Measurements from ENCODE around the gene FRMD3. TPM values are rescaled to one million over a fixed set of nuclear protein-coding genes. Genes with fewer than 3 reads are reported as not detected.

FRMD3 gene
- total RNA-seq, 3 donors from 2014 or later, result 0.40 to 0.68 (median 0.43) TPM

DNA sequence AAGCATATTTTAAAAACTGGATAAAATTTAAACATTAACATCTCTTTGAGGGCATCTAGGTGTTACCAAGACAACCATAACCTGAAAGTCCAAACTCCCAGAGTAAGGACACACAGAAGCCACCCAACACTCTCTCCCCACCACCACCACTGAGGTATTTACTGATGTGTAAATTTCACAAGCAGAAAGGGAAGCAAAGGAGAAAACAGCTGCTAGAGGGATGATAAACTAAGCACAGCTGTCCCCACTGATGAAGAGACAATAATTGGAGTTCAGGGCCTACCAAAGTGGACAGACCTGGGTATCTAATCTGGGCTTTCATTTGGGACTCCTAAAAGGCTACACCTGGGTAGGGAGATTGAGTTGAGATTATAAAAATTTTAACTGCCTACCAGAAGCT is 63.6 kb downstream of the FRMD3 start:
- peaks cover 3% of the 10 kb centered on the region for H3K9me3 Mint-ChIP-seq
- no peaks in the 10 kb centered on the region for H3K36me3 Mint-ChIP-seq (ENCODE audit: insufficient read depth)
- no peak overlapping the region for H3K4me3 Mint-ChIP-seq
- peaks cover 22% of the 10 kb centered on the region for H3K4me1 Mint-ChIP-seq (ENCODE audit: low read depth)
- H3K27me3 Mint-ChIP-seq (ENCODE audit: low read depth), result peaks cover 2% of the 10 kb centered on the region
- DNase-seq, result no peak
- ATAC-seq, result no peak

DNA sequence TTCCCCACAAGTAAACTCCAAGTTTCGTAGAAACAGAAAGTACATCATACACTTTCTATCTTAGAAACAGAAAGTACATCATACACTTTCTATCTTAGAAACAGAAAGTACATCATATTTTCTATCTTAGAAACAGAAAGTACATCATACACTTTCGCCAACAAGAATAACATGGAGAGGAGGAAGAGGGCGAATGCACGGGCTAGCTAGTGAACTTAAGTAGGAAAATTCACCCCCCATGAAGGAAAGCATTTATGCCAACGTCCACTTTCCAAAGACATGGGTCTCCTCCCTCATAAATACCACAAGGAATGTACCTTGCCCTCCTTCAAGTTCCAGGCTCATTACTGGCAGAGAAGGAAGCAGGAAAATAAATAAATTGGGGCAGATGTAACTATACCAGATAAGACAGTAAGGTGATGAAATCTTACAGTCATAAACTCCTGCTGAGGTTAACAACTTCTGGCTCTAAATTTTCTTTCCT is 64.7 kb downstream of the FRMD3 start:
- Mint-ChIP-seq H3K36me3 (ENCODE audit: insufficient read depth) (no peaks in the 10 kb centered on the region), H3K27me3 (ENCODE audit: low read depth) (peaks cover 2% of the 10 kb centered on the region), H3K9me3 (no peaks in the 10 kb centered on the region), H3K4me1 (ENCODE audit: low read depth) (peaks cover 22% of the 10 kb centered on the region), H3K4me3 (peak overlapping the region; percentile 52)
- DNase-seq, result no peak
- peak; percentile 72 to 78 for ATAC-seq

DNA sequence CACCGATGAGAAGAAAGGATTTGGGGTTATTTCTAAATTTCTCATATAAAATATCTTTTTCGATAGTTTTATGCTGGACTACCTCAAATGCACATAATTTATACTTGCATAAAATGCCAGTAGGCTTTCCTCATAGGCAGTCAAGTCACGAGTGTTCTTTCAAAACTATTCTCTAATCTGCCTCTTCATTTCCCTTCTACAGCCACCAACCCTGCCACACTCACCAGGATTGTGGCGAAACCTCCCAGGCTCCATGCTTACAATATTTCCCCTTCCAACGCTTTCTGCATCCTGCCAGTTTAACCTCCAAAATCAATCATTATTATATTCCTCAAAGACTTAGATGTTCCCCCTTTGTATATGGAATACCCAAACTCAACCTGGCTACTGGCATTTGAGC is 65.4 kb downstream of the FRMD3 start:
- Mint-ChIP-seq H3K4me3 (peak overlapping the region; percentile 52), H3K27me3 (ENCODE audit: low read depth) (peaks cover 2% of the 10 kb centered on the region)
- no peak for ATAC-seq

GRCh38 chr9:83472221-83472665 is 66.0 kb downstream of the FRMD3 start:
- peaks cover 2% of the 10 kb centered on the region for H3K27me3 Mint-ChIP-seq (ENCODE audit: low read depth)
- no peaks in the 10 kb centered on the region for H3K36me3 Mint-ChIP-seq (ENCODE audit: insufficient read depth)
- ATAC-seq (no peak), DNase-seq (no peak)
- H3K4me3 Mint-ChIP-seq, result no peak overlapping the region
- H3K9me3 Mint-ChIP-seq, result no peaks in the 10 kb centered on the region
- peaks cover 22% of the 10 kb centered on the region for H3K4me1 Mint-ChIP-seq (ENCODE audit: low read depth)

More for the DNA sequence above, 65.4 kb downstream of the FRMD3 start:
- H3K9me3 Mint-ChIP-seq, result no peaks in the 10 kb centered on the region
- peaks cover 22% of the 10 kb centered on the region for H3K4me1 Mint-ChIP-seq (ENCODE audit: low read depth)
- no peak for DNase-seq
- no peaks in the 10 kb centered on the region for H3K36me3 Mint-ChIP-seq (ENCODE audit: insufficient read depth)

GRCh38 chr9:83471241-83471640 is 67.0 kb downstream of the FRMD3 start:
- H3K4me1 Mint-ChIP-seq (ENCODE audit: low read depth), result peaks cover 22% of the 10 kb centered on the region
- H3K9me3 Mint-ChIP-seq, result no peaks in the 10 kb centered on the region
- H3K36me3 Mint-ChIP-seq (ENCODE audit: insufficient read depth), result no peaks in the 10 kb centered on the region
- peaks cover 2% of the 10 kb centered on the region for H3K27me3 Mint-ChIP-seq (ENCODE audit: low read depth)
- no peak for DNase-seq
- no peak for ATAC-seq
- H3K4me3 Mint-ChIP-seq, result no peak overlapping the region

- peaks cover 2% of the 10 kb centered on the region for H3K36me3 Mint-ChIP-seq (ENCODE audit: insufficient read depth)
- H3K4me1 Mint-ChIP-seq (ENCODE audit: low read depth), result peaks cover 22% of the 10 kb centered on the region
- no peak for ATAC-seq
- H3K4me3 Mint-ChIP-seq, result no peak overlapping the region
- H3K9me3 Mint-ChIP-seq, result no peaks in the 10 kb centered on the region
- H3K27me3 Mint-ChIP-seq (ENCODE audit: low read depth), result peaks cover 2% of the 10 kb centered on the region
- no peak for DNase-seq
These were observed 68.5 kb downstream of the FRMD3 start for GRCh38 chr9:83469722-83470121.

GRCh38 chr9:83468821-83469220 is 69.4 kb downstream of the FRMD3 start:
- DNase-seq (no peak), ATAC-seq (no peak)
- peaks cover 16% of the 10 kb centered on the region for H3K4me1 Mint-ChIP-seq (ENCODE audit: low read depth)
- peaks cover 2% of the 10 kb centered on the region for H3K36me3 Mint-ChIP-seq (ENCODE audit: insufficient read depth)
- H3K4me3 Mint-ChIP-seq, result no peak overlapping the region
- peaks cover 2% of the 10 kb centered on the region for H3K27me3 Mint-ChIP-seq (ENCODE audit: low read depth)
- H3K9me3 Mint-ChIP-seq, result no peaks in the 10 kb centered on the region

GRCh38 chr9:83466877-83467276 is 71.3 kb downstream of the FRMD3 start:
- Mint-ChIP-seq H3K9me3 (no peaks in the 10 kb centered on the region), H3K36me3 (ENCODE audit: insufficient read depth) (peaks cover 2% of the 10 kb centered on the region), H3K4me1 (ENCODE audit: low read depth) (no peaks in the 10 kb centered on the region), H3K27me3 (ENCODE audit: low read depth) (peaks cover 2% of the 10 kb centered on the region), H3K4me3 (no peak overlapping the region)
- DNase-seq (no peak), ATAC-seq (no peak)

DNA sequence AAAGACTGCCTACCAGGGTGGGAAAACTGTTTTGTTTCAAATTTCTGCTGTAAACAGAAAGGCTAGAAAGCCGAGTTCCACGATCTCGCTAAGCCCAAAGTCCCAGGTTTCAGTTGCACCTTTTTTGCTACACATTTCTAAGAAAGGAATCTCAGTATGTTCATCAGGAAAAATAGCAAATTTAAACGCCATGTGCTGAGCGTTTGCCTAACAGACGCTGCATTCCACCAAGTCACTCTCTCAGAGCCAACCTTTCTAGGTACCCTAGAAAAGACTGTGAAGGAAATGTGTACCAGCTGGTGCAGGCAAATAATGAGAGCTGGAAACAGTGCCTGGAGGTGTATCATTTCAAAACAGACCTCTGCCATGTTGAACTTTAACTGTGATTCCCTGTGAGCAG is 71.8 kb downstream of the FRMD3 start:
- ATAC-seq, result no peak
- DNase-seq, result no peak
- Mint-ChIP-seq H3K4me3 (no peak overlapping the region), H3K36me3 (ENCODE audit: insufficient read depth) (peaks cover 2% of the 10 kb centered on the region), H3K27me3 (ENCODE audit: low read depth) (peaks cover 2% of the 10 kb centered on the region), H3K9me3 (peaks cover under 1% of the 10 kb centered on the region), H3K4me1 (ENCODE audit: low read depth) (no peaks in the 10 kb centered on the region)

GRCh38 chr9:83459830-83460229 is 78.4 kb downstream of the FRMD3 start:
- H3K9me3 Mint-ChIP-seq, result peaks cover 7% of the 10 kb centered on the region

GRCh38 chr9:83458530-83458929 is 79.7 kb downstream of the FRMD3 start:
- Mint-ChIP-seq H3K36me3 (ENCODE audit: insufficient read depth) (peaks cover 4% of the 10 kb centered on the region), H3K4me3 (no peak overlapping the region), H3K4me1 (ENCODE audit: low read depth) (no peaks in the 10 kb centered on the region), H3K27me3 (ENCODE audit: low read depth) (no peaks in the 10 kb centered on the region), H3K9me3 (peaks cover 7% of the 10 kb centered on the region)
- ATAC-seq, result no peak
- no peak for DNase-seq

More at GRCh38 chr9:83459830-83460229, 78.4 kb downstream of the FRMD3 start:
- Mint-ChIP-seq H3K4me1 (ENCODE audit: low read depth) (no peaks in the 10 kb centered on the region), H3K36me3 (ENCODE audit: insufficient read depth) (peaks cover 4% of the 10 kb centered on the region), H3K27me3 (ENCODE audit: low read depth) (no peaks in the 10 kb centered on the region), H3K4me3 (no peak overlapping the region)
- DNase-seq (no peak), ATAC-seq (no peak)

DNA sequence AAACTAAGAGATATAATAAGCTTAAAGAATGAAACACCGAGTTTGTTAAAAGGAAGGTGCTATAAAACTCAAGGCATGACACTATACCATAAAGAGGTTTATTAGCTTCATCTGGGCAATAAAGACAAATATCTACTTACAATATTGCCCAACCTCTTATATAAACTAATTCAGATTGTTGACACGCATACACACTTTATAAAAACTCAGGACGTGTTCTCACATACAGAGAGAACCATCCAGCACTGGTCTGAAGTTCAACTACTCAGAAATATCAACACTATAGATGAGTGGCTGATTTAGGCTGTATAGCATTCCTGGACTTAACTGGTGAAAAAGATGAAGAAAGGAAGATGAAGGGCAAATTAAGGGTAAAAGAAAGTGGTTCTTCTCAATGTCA is 81.2 kb downstream of the FRMD3 start:
- Mint-ChIP-seq H3K9me3 (peaks cover 7% of the 10 kb centered on the region), H3K36me3 (ENCODE audit: insufficient read depth) (peaks cover 4% of the 10 kb centered on the region), H3K4me1 (ENCODE audit: low read depth) (no peaks in the 10 kb centered on the region), H3K4me3 (no peak overlapping the region), H3K27me3 (ENCODE audit: low read depth) (no peaks in the 10 kb centered on the region)
- ATAC-seq, result no peak
- no peak for DNase-seq

- peaks cover 6% of the 10 kb centered on the region for H3K9me3 Mint-ChIP-seq
- no peak for ATAC-seq
- peaks cover 2% of the 10 kb centered on the region for H3K36me3 Mint-ChIP-seq (ENCODE audit: insufficient read depth)
- DNase-seq, result no peak
- H3K4me3 Mint-ChIP-seq, result no peak overlapping the region
- no peaks in the 10 kb centered on the region for H3K27me3 Mint-ChIP-seq (ENCODE audit: low read depth)
- no peaks in the 10 kb centered on the region for H3K4me1 Mint-ChIP-seq (ENCODE audit: low read depth)
These were observed 82.0 kb downstream of the FRMD3 start for GRCh38 chr9:83456226-83456625.

- Mint-ChIP-seq H3K36me3 (ENCODE audit: insufficient read depth) (peaks cover 2% of the 10 kb centered on the region), H3K4me1 (ENCODE audit: low read depth) (no peaks in the 10 kb centered on the region), H3K27me3 (ENCODE audit: low read depth) (no peaks in the 10 kb centered on the region), H3K9me3 (no peaks in the 10 kb centered on the region), H3K4me3 (no peak overlapping the region)
- ATAC-seq (no peak), DNase-seq (no peak)
These were observed 84.1 kb downstream of the FRMD3 start for GRCh38 chr9:83454076-83454475.

- Mint-ChIP-seq H3K36me3 (ENCODE audit: insufficient read depth) (peaks cover 2% of the 10 kb centered on the region), H3K27me3 (ENCODE audit: low read depth) (no peaks in the 10 kb centered on the region), H3K4me1 (ENCODE audit: low read depth) (no peaks in the 10 kb centered on the region), H3K4me3 (no peak overlapping the region), H3K9me3 (no peaks in the 10 kb centered on the region)
- DNase-seq (no peak), ATAC-seq (no peak)
These were observed 86.9 kb downstream of the FRMD3 start for GRCh38 chr9:83451308-83451707.

DNA sequence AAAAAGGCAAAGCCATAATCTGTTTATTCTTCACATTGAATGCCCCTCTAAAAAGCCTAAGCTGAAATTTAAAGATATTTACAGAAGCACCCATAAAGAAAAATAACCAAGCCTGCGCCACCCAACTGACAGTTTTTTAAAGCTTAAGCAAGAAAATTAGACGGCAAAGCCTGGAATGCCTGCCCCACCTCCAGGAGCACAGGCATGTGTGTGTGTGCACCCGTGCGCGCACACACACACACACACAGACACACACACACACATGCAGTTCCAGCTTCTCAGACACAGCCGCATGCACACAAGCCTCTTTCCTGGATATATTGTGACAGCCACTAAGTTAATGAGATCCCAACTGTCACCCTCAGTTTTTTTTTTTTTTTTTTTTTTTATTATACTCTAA is 88.2 kb downstream of the FRMD3 start:
- Mint-ChIP-seq H3K9me3 (no peaks in the 10 kb centered on the region), H3K27me3 (ENCODE audit: low read depth) (no peaks in the 10 kb centered on the region), H3K4me3 (no peak overlapping the region), H3K36me3 (ENCODE audit: insufficient read depth) (no peaks in the 10 kb centered on the region), H3K4me1 (ENCODE audit: low read depth) (no peaks in the 10 kb centered on the region)
- DNase-seq (no peak), ATAC-seq (no peak)
